ENCODE results near the gene ETV6. TPM values are rescaled to one million over a fixed set of nuclear protein-coding genes. Genes with fewer than 3 reads are reported as not detected.

ETV6 gene
- total and polyA plus RNA-seq, 9 of the 15 experiments (the other 6 are each of a cell fraction or from before 2014, with no cell fraction given) = 0.81 to 12.7 (median 4.1) TPM

GRCh38 chr12:11752403-11753149, 103.1 kb downstream of the ETV6 start:
- intact Hi-C loops (cut with micrococcal nuclease) = no loop called here
- no peak for TF ChIP-seq ZNF780A (CRISPR knock-in tag; IDR thresholded peaks at IDR 0.05)
- no peak for TF ChIP-seq CREM (IDR thresholded peaks at IDR 0.05; ENCODE audit: low read depth)
- TF ChIP-seq ZBTB33 (CRISPR knock-in tag; IDR thresholded peaks at IDR 0.05) = no peak
- TF ChIP-seq ZBTB1 (CRISPR knock-in tag; IDR thresholded peaks at IDR 0.05; ENCODE audit: borderline replicate concordance, low read depth) = no peak
- TF ChIP-seq EGR1 (conservative IDR thresholded peaks at IDR 0.05) = no peak
- TF ChIP-seq PURB (CRISPR knock-in tag; IDR thresholded peaks at IDR 0.05; ENCODE audit: low read depth) = no peak
- TF ChIP-seq ZNF644 (tag; IDR thresholded peaks at IDR 0.05; ENCODE audit: low read depth) = no peak
- TF ChIP-seq EP400 (IDR thresholded peaks at IDR 0.05) = no peak
- no peak for TF ChIP-seq ESRRB (CRISPR knock-in tag; IDR thresholded peaks at IDR 0.05; ENCODE audit: borderline replicate concordance)
- TF ChIP-seq ZNF408 (CRISPR knock-in tag; IDR thresholded peaks at IDR 0.05; ENCODE audit: low read depth) = no peak
- TF ChIP-seq ZNF696 (CRISPR knock-in tag; conservative IDR thresholded peaks at IDR 0.05) = no peak
- no peak for TF ChIP-seq NR0B1 (IDR thresholded peaks at IDR 0.05; ENCODE audit: partially characterized antibody)
- no peak for TF ChIP-seq PHB2 (IDR thresholded peaks at IDR 0.05; ENCODE audit: low read depth)
- no peak for TF ChIP-seq JUNB (CRISPR knock-in tag; conservative IDR thresholded peaks at IDR 0.05)
- TF ChIP-seq PHB (CRISPR knock-in tag; IDR thresholded peaks at IDR 0.05) = no peak
- no peak for TF ChIP-seq ETS1 (conservative IDR thresholded peaks at IDR 0.05; ENCODE audit: control insufficient read depth, low read depth, low read length)
- no peak for TF ChIP-seq NRF1 (conservative IDR thresholded peaks at IDR 0.05 in 1 of 2, IDR thresholded peaks at IDR 0.05 in 1 of 2)
- no peak overlapping the region for H3K4me3 ChIP-seq
- ChIA-PET CTCF (ENCODE audit: low intra/inter-chr PET ratio) (no interaction called here), POLR2A (no interaction called here)
- H3K27me3 ChIP-seq (ENCODE audit: control insufficient read depth in 2 of 2, insufficient read depth in 2 of 2, low read length in 2 of 2) = no peaks in the 10 kb centered on the region
- no peaks in the 10 kb centered on the region for H3K9me1 ChIP-seq (ENCODE audit: control insufficient read depth, insufficient read depth, low read length)
- no peak overlapping the region for H2AFZ ChIP-seq (ENCODE audit: low read depth, low read length)
- H3K36me3 ChIP-seq (ENCODE audit: control insufficient read depth, insufficient read depth, low read length) = no peaks in the 10 kb centered on the region
- DNase-seq (ENCODE audit: extremely low read depth in 1 of 4, low spot score in 3 of 4) = no peak
- in situ Hi-C loops (cut with MboI) = no loop called here
- ATAC-seq = no peak
- FAIRE-seq = no peak
- H4K20me1 ChIP-seq (replicated peaks; ENCODE audit: control insufficient read depth, insufficient read depth, low read length) = no peaks in the 10 kb centered on the region
- no peaks in the 10 kb centered on the region for H3K4me1 ChIP-seq (replicated peaks in 1 of 2; ENCODE audit: control insufficient read depth in 2 of 2, insufficient read depth in 2 of 2, low read length in 2 of 2)
- 63% methylated on average over 4 of the region's 21 CpGs for WGBS (ENCODE audit: insufficient coverage, low coverage, missing lambda C conversion rate)
- no peak overlapping the region for H3K27ac ChIP-seq (ENCODE audit: extremely low read depth, low read depth, low read length)
- no peak overlapping the region for H3K4me2 ChIP-seq (ENCODE audit: insufficient read depth, low read length)
- BruUV-seq (replicated peaks) = no TSS peak
- no peak overlapping the region; a peak in 1 of 4 replicates for H3K9ac ChIP-seq (ENCODE audit: insufficient read depth in 1 of 2, low read depth in 2 of 2, low read length in 2 of 2)
- no peaks in the 10 kb centered on the region for H3K79me2 ChIP-seq (ENCODE audit: control insufficient read depth, insufficient read depth, low read length)
- H3K9me3 ChIP-seq (replicated peaks; ENCODE audit: control insufficient read depth, insufficient read depth, low read depth, low read length) = no peaks in the 10 kb centered on the region
